Activated CD4-positive, alpha-beta T cell treated with anti-CD3 and anti-CD28 coated beads for 48 hours (primary cell): ENCODE results near the gene PHF21B.
A peak's percentile ranks its signal among the peaks of the same experiment; 100 is the strongest.

Experiments used
- DNase-seq: peaks from one replicate; pipeline ENCODE4 v3.0.0-alpha.2; 2020

The PHF21B gene

DNA sequence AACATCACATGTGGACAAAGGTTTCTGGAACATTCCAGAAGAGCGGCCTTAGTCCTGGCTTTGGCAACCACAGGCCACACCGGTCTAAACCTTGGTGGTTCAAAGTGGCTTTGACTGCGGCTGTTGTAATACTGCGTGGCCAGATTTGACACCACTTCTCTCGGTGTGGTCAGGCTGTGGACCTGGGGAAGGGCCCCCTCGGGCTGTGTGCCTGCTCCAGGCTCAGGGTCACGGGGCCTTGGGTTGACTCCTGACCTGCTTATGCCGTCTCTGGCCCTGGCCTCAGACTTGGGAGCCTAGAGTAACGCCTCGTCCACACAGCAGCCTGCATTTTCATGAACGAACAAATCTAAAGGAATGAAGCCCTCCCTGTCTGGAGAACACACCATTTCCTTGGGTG lies 118.0 kb downstream of the PHF21B start:
- DNase-seq = no peak

DNA sequence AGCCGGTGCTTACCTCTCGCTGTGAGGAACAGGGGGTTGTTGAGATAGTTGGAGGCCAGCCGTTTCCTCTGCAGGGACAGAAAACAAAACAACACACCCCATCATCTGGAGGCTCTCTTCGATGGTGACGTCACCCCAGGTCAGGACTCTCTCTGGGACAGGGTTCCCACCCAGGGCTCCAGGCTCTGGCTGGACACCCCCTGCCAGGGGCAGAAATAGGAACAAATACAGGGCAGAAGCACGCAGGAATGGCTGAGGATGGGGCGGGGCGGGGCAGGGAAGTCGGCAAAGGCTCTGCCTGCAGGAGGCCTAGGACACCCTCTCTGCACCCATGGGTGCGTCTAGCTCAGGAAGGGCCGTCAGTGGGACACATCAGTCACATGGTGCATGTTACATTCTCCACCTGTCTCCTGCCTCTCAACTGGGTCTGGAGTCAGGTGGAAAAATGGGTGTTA lies 118.5 kb downstream of the PHF21B start:
- no peak for DNase-seq

DNA sequence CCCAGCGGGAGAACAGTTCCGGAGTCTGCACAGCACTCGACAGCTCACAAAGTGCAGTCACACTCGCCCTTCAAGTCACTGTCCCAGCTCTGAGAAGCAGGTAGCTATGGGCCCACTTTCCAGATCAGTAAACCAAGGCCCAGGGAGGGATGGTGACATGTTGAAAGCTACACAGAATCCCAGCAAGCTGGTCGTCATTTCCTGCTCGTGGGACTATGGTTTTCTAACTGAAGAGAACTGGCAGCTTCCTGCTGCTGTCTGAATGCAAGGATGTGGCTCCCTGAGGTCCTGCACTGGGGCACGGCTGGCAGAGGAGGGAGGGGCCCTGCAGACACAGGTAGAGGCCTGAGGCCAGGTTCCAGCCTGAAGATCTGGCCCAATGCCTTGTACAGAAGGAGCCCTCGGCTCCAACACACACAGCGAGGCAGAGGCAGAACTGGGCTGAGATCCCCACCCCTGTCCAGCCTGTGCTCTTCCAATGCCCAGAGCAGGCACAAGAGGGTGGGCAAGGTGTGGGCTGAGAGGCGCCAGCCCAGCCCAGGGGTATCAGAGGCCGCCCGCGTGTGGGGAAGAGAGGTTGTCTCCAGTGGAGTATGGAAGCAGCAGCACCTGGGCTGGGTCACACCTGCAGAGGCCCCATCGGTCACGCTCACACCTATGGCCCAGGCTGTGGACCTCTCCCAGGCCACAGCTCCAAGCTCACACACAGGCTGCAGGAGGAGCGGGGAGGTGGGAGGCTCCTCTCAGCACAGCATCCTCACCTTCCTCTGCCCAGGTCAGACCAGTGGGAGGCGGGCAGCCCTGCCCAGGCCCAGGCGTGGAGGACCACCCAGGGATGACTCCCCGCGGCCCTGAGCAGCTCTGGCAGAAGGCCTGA lies 119.2 kb downstream of the PHF21B start:
- DNase-seq = no peak

DNA sequence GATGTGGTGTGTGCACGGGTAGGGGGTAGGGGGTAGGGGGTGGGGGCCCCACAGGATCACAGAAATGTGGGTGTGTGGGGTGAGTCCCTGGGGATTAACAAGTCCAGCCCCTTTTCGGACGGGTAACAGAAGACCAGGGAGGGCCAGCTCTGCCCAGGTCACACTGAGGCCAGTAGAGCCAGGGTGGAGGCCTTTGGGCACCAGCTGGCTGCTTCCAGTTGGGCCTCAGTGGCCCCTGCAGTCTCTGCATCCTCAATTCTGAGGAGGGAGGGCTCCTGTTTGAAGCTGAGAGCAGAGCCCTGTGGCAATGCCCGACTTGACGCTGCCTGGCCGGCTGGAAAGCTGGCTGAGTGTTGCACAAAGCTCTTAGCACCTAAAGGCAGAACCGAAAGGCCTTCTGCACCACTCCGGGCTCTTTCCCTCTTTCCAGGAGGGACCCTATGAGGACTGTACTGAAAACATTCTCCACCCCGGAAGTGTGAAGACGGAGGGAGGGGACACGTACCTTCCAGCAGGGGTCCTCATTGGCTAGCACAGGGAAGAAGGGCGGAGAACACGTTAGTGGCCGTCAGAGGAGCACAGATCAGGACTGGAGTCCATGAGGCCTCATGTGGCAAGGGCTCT lies 120.4 kb downstream of the PHF21B start:
- DNase-seq = no peak

DNA sequence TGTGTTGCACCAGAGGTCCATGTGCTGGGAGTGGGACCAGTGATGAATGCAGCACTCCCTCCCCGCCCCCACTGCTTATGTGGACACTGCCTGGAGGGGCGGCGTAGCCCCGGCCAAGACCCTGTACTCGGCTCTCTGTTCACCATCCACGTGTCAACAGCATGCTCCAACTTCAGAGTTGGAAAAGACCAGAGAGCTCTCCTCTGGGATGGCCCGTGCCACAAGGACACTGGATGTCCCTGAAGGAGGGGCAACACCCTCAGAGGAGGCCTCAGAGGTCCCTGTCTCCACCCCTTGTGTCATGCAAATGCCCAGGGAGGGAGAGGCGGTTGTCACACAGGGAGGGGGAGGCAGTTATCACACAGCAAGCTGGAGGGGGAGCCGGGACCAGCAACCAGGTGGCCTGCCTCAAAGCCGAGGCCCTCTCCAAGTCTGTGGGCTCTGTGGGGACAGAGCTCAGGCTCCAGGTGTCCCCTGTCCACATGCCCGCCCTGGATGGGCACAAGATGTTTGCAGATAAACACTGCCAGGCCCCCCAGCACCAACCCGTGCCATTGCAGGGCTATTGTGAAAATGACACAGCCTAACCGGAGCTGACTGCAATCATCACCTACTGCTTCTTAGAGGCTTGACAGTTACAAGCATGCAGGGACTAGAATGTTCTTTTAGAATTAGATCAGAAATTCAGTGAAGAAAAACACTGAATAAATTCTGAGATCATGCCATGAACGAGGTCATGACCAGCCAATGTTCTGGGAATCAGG lies 121.1 kb downstream of the PHF21B start:
- no peak for DNase-seq

DNA sequence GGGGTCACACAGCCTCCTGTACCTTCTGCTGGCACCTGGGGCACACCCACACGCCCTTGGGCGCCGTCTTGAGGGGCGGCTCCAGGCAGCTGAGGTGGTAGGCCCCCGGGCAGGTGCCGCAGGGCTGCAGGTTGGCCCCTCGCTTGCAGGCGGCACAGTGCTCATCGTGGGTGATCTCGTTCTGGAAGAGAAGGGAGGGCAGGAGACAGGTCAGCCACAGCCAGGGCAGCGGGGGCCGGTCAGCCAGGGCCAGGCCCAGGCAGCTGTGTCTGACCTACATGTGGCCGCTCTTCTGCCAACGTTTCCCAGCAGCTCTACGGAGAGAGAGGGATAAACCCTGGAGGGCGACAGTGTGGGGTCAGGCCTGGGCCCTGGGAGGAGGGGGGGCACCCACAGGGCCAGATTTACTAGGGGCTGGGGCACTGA lies 121.9 kb downstream of the PHF21B start:
- no peak for DNase-seq

DNA sequence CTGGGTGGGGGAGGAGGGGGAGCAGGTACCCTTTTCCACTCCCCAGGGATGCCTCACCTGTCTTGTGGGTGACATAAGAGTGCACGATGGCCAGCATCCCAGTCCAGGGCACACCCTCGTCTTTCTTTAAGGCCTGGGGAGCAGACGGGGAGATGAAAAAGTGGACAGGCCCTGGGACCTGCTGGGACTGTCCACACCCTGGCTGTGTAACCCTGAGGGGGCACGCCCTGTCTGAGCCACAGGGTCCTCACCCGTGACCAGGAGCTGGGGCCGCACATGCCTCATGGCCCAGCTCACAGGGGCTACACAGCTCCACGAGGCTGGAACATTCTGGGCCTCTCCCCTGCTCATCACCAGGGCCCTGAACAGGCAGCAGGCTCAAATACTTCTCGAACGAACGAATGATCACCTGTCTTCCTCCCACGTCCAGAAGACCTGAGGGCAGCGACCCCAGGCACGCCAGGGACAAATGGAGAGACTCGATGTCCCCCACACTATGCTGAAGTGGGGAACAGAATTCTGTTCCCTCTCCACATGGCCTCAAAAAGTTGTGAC lies 123.9 kb downstream of the PHF21B start:
- no peak for DNase-seq

DNA sequence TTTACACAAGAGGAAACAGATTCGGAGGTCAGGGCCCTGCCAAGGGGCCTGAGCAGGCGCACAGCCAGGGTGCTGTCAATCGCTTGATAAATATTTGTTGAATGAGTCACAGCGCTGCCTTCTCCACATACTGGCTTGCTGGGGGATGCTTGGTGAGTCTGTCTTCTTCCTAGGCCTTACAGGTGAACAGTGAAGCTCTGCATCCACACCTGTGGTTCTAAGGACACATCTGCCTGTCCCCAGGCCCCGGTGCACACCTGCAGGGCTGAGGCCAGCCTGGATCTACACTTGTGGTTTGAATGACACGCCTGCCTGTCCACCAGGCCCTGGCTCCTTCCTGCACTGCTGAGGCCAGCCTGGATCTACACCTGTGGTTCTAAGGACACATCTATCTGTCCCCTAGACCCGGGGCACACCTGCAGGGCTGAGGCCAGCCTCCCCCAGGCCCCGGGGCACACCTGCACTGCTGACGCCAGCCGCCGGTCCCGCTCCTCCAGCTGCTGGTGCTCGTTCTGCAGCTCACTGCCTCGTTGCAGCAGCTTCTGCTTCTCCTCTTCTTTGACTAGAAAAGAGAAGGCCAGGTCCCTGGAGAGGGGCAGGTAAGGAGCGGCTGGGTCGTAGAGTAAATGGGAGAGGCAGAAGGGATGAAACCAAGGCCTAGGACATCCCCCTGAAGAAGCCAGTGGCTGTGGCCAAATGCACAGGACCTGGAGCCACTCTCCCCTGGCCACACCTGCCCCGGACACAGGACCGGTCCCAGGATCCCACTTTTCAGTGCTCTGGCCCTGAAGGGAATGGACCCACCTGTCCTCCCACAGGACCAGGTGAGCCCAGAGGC lies 124.6 kb downstream of the PHF21B start:
- no peak for DNase-seq

DNA sequence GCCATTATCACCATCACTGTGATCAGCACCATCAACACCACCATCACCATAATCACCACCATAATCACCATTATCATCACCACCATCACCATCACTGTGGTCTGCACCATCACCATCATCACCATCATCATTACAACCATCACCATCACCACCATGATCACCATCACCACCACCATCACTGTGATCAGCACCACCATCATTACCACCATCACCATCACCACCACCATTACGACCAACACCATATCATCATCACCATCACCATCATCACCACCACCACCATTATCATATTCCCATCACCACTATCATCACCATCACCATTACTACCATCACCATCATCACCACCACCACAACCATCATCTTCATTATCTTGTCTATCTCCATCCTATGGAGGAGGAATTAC lies 125.2 kb downstream of the PHF21B start:
- DNase-seq = no peak

DNA sequence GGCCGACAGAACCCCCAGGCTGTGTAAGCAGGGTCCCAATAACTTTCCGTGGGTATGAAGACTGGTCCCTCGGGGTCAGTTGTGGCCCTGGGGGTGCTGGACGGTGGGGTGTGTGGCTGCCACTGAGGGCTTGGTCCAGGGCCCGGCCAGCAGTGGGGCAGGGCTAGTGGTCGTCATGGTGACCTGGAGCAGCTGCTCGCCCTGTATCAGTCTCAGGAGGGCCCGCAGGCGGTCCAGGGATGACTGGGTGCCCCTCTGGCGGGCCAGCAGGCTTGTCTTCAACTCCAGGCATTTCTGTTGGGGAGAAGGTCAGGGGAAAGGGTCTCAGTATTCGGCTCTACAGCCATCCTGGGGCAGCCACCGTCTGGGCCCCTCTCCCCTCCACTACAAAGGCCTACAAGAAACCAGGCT lies 126.8 kb downstream of the PHF21B start:
- DNase-seq = no peak

DNA sequence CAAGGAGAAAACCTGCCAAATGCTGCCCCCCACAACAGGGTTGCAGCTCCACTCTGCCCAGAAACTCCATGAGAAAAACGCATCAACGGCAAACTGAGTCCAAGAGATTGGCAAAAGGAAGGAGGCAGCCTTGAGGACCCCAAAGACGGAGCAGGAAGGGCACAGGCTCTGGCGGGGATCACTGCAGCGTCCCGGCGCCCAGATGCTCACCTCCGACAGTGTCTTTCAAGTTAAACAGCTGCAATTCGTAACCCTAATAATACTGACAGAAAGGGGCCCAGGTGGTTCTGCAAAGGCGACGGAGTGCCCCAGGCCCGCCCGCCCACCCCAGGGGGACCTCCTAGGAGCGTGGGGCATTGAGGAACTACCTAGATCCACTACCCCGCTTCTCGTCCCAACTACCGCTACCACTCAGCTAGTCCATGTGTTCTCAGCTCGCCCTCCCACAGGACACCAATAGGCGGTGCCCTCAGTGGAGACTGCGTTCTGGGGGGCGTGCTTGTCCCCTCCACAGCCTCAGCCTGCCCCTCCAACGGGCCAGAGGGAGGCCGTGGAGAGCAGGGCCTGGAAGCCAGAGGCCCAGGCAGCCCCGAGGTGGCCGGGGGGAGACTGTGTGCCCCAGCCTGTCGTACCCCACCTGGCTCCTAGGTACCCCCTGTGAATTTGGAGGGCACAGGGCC lies 127.4 kb downstream of the PHF21B start:
- no peak for DNase-seq

DNA sequence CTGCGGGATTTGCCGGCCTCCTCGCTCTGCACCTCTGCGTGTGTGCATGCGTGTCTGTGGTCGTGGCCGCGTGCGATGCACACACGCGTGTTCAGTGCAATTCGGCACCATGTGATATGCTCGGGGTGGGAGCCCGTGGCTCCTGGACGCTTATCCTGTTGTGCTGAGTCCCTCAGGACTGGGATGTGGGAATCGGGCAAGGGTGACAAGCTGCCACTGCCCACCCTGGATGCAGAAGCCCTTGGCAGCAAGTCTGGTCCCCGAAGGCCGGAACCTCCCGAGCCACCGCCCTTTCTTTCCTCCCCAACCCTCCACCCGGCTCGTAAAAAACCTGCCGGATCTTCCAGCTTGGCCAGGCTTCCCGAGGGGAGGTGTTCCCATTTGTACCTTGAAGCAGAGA lies 128.2 kb downstream of the PHF21B start:
- DNase-seq = no peak

DNA sequence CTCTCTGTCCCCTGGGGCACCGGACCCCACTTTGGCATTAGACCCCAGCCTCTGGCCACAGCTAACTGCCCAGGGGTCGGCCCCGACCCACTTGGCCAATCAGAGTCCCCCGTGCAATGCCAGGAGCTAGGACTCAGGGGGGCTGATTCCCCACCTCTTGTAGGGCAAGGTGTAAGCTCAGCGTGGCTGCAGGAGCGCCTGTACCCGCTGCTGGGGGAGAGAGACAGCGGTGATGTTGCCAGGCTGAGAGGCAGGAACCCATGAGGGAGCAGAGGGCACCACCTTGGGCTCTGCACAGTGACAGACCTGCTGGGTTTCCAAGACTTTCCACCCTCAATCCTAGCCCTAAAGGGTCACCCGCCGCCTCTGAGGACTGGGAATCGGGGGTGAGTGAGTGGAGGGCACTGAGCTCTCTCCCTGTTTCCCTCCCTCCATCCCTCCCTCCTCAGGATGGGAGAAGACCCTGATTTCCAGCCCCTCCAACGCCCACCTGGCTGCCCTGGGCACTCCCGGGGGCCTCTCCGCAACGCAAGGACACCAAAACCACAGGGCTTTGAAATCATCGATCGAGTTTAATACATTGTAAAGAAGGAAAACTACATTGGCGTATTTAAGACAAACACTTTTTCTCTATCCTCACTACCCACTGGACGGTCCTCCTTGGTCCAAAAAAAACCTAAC lies 129.1 kb downstream of the PHF21B start:
- no peak for DNase-seq

DNA sequence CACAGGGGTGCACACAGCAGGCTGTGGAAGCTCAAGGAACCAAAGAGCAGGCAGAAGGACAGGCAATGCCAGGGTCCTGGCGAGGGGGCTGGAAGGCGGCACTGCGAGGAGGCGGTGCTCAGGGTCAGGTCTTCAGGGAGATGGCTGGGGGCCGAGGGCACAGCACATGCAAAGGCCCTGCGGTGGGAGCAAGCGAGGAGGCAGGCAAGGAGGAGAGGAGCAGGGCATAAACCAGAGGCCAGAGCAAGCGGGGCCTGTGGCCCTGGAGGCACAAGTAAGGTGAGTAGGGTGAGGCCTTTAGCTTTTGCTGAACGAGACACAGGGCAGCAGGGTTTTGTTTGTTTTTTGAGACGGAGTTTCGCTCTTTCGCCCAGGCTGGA lies 130.5 kb downstream of the PHF21B start:
- no peak for DNase-seq

DNA sequence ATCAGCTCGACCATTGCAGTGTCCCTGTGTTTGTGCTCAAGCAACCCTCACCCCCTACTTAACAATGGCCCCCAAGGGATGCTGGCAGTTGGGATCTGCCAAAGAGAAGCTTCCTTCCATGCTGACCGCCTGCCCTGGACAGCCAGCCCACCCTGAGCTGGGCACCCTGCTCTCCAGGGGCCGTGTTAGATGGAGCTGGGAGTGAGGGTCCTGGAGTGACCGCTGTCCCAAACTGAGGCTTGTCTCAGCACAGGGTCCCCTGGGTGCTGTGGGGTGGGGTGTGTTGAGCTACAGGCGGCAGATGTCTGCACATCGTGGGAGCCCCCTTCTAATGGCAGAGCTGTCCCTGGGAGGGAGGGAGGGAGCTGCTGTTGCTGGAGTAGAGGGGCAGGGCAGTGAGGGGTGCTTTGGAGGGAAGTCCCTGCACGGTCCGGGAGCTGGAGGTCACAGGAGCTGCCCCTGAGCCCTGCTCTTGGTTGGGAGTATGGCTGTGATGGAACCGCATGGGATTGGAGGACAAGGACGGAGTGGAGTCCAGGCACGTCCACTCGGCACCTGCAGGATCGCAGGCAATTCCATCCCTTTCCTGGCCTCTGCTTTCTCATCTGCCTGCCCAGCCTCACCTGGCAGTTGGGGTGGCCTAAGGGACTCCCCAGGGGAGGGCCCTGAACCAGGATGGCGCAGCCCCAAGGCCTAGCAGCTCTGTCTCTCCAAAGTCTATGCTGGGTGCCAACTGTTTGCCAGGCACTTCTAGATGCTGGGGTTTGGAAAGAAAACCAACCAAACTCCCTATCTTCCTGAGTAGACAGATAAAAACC lies 131.1 kb downstream of the PHF21B start:
- no peak for DNase-seq

DNA sequence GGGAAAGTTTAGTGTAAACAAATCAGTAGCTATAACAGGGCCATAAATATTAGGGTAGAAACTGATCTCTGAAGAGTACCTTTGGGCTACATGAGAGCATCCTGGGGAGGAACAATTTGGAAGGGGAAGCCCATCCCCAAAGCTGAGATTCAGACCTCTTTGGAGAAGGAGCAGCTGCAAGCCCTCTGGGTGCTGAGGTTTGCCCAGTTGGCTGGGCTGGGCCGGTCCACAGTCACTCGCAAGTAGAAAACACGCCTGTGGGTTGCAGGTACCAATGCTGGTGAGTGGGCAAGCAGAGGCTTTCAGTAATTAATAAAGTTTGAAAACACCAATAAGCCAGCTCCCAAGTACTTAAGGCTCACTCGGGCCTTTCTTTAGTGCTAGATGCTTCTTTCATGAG lies 132.9 kb downstream of the PHF21B start:
- no peak for DNase-seq

DNA sequence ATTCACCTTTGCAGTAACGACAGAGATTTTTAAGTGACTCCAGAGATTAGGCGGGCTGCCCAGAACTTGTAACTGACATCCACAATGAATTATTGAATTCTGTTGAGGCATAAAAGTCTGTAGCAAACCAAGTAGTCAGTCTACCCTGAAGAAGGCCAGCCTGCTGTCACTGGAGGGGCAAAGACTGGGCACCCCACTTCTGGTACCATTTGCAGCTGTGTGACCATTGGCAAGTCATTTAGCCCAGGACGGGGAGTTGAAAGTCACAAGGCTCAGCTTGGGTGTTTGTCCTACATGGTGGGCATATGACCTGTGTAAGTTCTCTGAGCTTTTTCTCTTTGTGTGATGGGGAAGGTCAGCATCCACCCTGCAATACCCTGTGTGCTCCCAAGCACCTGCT lies 138.0 kb downstream of the PHF21B start:
- no peak for DNase-seq

DNA sequence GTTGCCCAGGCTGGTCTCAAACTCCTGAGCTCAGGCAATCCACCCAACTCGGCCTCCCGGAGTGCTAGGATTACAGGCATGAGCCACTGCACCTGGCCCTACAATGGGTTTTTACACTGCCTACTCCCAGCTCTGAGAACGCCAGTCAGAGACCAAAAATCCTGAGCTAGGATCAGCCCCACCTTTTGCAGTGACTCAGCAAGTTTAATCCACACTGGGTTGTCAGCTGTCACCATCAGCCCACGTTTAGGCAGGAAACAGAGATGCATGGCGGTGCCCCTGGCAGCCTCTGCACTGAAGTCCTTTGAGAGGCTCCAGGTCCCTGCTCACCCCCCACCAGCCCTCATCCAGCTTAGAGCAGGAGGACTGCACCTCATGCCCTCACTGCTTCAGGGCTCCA lies 139.8 kb downstream of the PHF21B start:
- DNase-seq = peak; percentile 6

DNA sequence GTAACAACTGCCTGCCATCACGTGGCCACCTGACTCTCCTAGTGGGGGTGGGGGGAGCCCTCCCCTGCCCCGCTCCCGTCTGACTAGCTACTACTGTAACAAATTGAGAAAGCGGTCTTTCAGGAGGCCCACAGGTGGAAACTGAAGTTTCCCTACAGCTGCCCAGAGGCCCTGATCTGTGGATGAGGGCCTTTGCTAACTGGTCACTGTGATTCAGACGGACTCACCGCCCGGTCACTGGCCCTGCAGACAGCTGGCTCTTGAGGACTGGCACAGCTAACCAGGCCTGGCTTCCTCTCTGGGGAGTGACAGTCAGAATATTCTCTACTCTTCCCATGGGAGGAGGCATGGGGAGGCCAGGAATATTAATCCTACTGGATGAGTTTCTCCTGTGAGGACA lies 140.6 kb downstream of the PHF21B start:
- DNase-seq = no peak
